ENCODE results near the gene FKBP11.

FKBP11 gene

DNA sequence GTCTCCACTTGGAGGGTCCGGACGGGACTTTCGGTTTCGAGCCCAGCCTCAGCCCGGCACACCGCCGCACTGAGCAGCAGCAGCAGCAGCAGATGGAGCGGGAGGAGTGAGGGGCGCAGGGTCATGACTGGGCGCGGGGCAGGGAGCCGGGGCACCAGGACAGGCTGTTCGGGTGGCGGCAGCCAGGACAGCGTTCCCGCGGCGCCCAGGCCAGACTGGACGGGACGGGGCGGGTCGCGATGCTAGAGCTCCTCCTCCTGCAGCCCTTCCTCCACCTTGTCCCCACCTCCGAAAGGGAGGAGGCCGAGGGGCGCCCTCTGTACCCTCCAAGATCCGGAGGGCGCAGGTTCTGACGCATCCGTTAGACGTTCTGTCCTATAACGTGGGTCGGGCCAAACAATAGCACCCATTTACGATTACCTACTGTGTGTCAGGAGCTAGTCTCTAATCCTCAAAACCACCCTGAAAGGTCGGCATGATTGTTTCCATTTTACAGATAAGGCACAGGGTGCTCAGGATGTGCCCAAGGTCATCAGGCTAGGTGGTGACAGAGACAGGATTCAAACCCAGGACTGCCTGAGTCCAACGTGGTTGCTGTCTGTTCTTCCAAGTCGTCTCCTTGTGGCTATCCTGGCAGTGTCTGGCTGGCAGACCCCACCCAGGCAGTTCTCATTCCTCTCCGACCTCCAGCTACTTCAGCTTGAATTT lies at the start of gene FKBP11:
Gene FKBP11 (minus strand): TSS at position 189 of the 708 bp plus-strand sequence. CDS start 64 bp downstream, at position 125.
- Histone ChIP-seq H3K27ac (ENCODE audit: low read length) (no peak within 1 kb of the TSS), H3K9ac (ENCODE audit: low read length in 2 of 2) (peak within 1 kb of the TSS; percentile 66 to 76), H3K36me3 (ENCODE audit: control insufficient read depth in 2 of 2, insufficient read depth in 2 of 2, low read length in 2 of 2) (peaks cover 0 to 5% of the 10 kb centered on the region in 2 donors), H3K4me3 (ENCODE audit: low read length in 2 of 2) (peak within 1 kb of the TSS; percentile 91 to 94), H3K9me3 (ENCODE audit: control insufficient read depth in 2 of 2, low read length in 2 of 2) (no peaks in the 10 kb centered on the region), H3K4me1 (ENCODE audit: control insufficient read depth, insufficient read depth, low read length) (peaks cover 11% of the 10 kb centered on the region), H3K27me3 (ENCODE audit: control insufficient read depth in 1 of 2, insufficient read depth in 2 of 2, low read length in 2 of 2) (no peaks in the 10 kb centered on the region)

DNA sequence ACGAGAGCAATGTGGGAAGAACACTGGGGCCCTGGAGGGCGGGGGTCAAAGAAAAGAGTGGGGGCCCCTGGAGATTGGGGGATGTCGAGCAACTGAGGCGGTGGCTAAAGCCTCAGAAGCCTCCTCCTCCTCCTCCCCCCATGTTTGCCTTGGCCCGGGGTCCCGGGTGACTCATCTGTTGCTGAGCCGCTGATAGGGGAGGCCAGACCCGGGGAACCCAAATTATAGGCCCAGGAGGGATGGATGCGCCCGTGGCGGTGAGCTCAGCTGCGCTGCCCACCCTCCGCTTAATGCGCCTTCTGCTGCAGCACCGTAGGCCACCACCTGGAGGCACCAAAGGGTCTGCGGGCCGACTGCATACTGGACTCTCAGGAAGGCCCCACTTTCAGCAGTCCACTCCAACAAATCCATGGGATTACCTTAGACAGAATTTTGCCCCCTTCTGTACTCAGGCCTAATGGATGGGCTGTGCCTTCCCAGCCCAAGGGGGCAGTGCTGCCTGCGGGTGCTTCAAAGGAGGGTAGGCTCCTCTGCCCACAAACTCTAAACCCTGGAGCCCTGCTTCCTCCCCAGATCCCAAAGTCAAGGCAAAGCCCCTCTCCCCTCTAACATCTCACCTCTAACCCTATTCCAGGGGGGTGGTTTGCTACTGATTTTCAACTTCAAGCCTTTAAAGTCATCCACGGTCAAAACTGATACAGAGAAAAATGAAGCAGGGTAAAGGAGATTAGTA lies 48.8 kb upstream of the FKBP11 start:
- H3K4me1 ChIP-seq (ENCODE audit: control insufficient read depth, insufficient read depth, low read length), result peaks cover 34% of the 10 kb centered on the region
- no peak overlapping the region for H3K9ac ChIP-seq (ENCODE audit: low read length in 2 of 2)
- H3K9me3 ChIP-seq (ENCODE audit: control insufficient read depth in 2 of 2, low read length in 2 of 2), result no peaks in the 10 kb centered on the region
- no peaks in the 10 kb centered on the region for H3K36me3 ChIP-seq (ENCODE audit: control insufficient read depth in 2 of 2, insufficient read depth in 2 of 2, low read length in 2 of 2)
- H3K4me3 ChIP-seq (ENCODE audit: low read length in 2 of 2), result no peak overlapping the region
- peaks cover 66 to 85% of the 10 kb centered on the region in 2 donors for H3K27me3 ChIP-seq (ENCODE audit: control insufficient read depth in 1 of 2, insufficient read depth in 2 of 2, low read length in 2 of 2)
- no peak overlapping the region for H3K27ac ChIP-seq (ENCODE audit: low read length)

DNA sequence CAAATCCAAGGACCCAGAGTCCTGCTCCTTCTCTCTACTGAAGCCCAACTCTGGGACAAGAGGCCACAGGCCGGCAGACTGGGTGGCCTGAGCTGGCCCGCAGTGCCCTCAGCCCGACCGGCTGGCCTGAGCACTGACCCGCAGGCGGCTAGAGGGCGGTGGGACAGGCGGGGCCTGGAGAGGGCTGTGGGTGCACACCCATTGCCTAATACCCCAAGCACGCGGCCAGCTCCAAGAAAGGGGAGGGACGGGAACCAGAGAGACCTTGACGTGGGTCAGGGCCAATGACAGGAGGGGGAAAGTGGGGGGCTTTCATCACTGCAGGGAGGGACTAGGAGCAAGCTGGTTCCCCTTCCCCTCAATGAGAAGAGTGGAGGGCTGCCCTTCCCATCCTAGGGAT lies 48.2 kb upstream of the FKBP11 start:
- H3K9ac ChIP-seq (ENCODE audit: low read length in 2 of 2), result no peak overlapping the region
- H3K27me3 ChIP-seq (ENCODE audit: control insufficient read depth in 1 of 2, insufficient read depth in 2 of 2, low read length in 2 of 2), result peaks cover 61 to 81% of the 10 kb centered on the region in 2 donors
- H3K27ac ChIP-seq (ENCODE audit: low read length), result no peak overlapping the region
- peaks cover 29% of the 10 kb centered on the region for H3K4me1 ChIP-seq (ENCODE audit: control insufficient read depth, insufficient read depth, low read length)
- no peak overlapping the region for H3K4me3 ChIP-seq (ENCODE audit: low read length in 2 of 2)
- no peaks in the 10 kb centered on the region for H3K36me3 ChIP-seq (ENCODE audit: control insufficient read depth in 2 of 2, insufficient read depth in 2 of 2, low read length in 2 of 2)
- H3K9me3 ChIP-seq (ENCODE audit: control insufficient read depth in 2 of 2, low read length in 2 of 2), result no peaks in the 10 kb centered on the region

DNA sequence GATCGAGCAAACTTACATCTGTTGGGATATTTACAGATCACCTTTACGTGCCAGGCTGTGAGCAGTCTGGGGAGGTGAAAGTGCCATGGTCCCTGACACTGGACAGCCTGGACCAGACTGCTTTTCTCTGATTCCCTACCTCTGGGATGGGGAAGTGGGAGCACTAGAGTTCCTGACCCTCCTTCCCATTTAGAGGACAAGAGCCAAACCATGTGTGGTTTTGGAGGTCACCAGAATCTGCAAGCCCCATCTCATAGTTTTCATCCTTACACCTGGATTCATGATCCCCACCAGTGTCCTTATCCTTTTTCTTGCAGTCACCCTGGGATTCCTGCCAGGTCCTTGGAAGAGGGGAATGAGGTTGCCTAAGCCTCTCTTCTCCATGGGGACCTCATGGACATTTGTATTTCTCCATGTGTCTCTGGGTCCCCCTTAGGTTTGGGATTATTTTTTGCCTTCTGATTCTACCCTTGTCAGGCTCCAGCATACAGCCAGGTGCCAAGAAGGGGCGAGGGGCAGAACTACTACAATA lies 47.7 kb upstream of the FKBP11 start:
- Histone ChIP-seq H3K27ac (ENCODE audit: low read length) (no peak overlapping the region), H3K9ac (ENCODE audit: low read length in 2 of 2) (no peak overlapping the region), H3K4me1 (ENCODE audit: control insufficient read depth, insufficient read depth, low read length) (peaks cover 23% of the 10 kb centered on the region), H3K36me3 (ENCODE audit: control insufficient read depth in 2 of 2, insufficient read depth in 2 of 2, low read length in 2 of 2) (no peaks in the 10 kb centered on the region), H3K27me3 (ENCODE audit: control insufficient read depth in 1 of 2, insufficient read depth in 2 of 2, low read length in 2 of 2) (peaks cover 58 to 76% of the 10 kb centered on the region in 2 donors), H3K9me3 (ENCODE audit: control insufficient read depth in 2 of 2, low read length in 2 of 2) (no peaks in the 10 kb centered on the region), H3K4me3 (ENCODE audit: low read length in 2 of 2) (no peak overlapping the region)

DNA sequence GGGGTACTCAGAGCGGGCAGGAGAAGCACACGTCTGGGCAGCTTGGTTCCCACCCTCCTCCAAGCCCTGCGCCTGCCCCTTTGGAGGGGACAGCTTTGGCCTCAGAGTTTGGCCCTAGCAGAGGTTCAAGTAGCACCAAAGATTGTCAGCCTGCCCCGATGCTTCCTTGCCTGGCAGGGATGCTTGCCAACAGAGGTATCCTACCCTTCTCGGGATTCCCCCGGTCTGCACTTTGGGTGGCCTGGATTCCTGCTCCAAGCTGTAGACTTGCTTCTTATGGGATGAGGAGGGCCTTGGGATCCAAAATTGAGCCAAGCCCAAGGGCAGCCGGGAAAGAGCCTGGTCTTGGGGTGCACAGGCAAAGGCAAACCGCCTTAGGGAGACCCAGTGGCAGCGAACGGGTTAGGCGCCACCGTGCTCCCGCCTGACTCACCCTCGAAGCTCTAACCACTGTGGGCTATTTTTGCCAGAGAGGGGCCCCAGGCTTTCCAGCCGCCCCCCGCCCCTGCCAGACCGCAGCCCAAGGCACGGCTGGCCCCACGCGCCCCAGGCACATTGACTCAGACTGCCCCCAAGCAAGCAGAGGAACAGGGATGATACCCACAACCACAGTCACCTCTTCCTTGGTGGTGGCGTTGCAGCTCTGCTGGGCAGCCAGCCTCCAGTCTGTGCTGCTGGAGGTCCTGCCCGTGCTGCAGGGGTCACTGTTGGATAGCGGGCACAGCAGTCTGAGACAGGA lies 47.1 kb upstream of the FKBP11 start:
- H3K9ac ChIP-seq (ENCODE audit: low read length in 2 of 2), result no peak overlapping the region
- H3K27me3 ChIP-seq (ENCODE audit: control insufficient read depth in 1 of 2, insufficient read depth in 2 of 2, low read length in 2 of 2), result peaks cover 53 to 69% of the 10 kb centered on the region in 2 donors
- H3K27ac ChIP-seq (ENCODE audit: low read length), result no peak overlapping the region
- no peaks in the 10 kb centered on the region for H3K9me3 ChIP-seq (ENCODE audit: control insufficient read depth in 2 of 2, low read length in 2 of 2)
- H3K4me3 ChIP-seq (ENCODE audit: low read length in 2 of 2), result no peak overlapping the region
- no peaks in the 10 kb centered on the region for H3K36me3 ChIP-seq (ENCODE audit: control insufficient read depth in 2 of 2, insufficient read depth in 2 of 2, low read length in 2 of 2)
- peaks cover 21% of the 10 kb centered on the region for H3K4me1 ChIP-seq (ENCODE audit: control insufficient read depth, insufficient read depth, low read length)

DNA sequence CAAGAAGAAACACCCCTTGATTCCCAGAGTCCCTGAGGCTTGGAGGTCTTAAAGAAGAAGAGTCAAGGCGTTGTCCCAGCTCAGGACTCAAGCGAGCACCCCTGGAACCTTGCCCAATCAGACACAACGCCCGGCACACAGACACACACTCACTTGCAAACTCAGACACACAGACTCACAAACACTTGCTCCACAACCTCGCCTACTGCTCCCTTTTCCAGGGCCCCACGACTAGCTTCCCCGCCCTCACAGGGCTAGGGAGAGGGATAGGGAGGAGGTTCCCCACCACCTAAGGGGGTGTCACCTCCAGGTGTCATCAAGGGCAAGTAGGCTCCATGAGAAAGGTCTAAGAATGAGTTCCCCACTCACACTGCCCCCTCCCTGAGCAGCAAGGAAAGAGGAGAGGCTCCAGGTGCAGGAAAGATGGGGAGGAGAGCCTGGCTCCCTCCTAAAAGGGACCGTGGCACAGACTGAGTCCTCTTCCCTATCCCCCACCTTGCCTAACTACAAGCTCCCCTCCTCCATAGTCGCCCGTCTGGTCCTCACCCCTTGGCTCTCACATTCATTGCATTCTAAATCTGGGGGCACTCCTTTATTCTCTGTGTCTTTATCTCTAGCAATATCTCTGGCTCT lies 45.5 kb upstream of the FKBP11 start:
- H3K9me3 ChIP-seq (ENCODE audit: control insufficient read depth in 2 of 2, low read length in 2 of 2), result no peaks in the 10 kb centered on the region
- H3K27me3 ChIP-seq (ENCODE audit: control insufficient read depth in 1 of 2, insufficient read depth in 2 of 2, low read length in 2 of 2), result peaks cover 49 to 64% of the 10 kb centered on the region in 2 donors
- no peaks in the 10 kb centered on the region for H3K36me3 ChIP-seq (ENCODE audit: control insufficient read depth in 2 of 2, insufficient read depth in 2 of 2, low read length in 2 of 2)
- H3K4me3 ChIP-seq (ENCODE audit: low read length in 2 of 2), result peak overlapping the region; percentile 41 to 55
- H3K4me1 ChIP-seq (ENCODE audit: control insufficient read depth, insufficient read depth, low read length), result peaks cover 21% of the 10 kb centered on the region
- H3K27ac ChIP-seq (ENCODE audit: low read length), result no peak overlapping the region
- H3K9ac ChIP-seq (ENCODE audit: low read length in 2 of 2), result no peak overlapping the region

DNA sequence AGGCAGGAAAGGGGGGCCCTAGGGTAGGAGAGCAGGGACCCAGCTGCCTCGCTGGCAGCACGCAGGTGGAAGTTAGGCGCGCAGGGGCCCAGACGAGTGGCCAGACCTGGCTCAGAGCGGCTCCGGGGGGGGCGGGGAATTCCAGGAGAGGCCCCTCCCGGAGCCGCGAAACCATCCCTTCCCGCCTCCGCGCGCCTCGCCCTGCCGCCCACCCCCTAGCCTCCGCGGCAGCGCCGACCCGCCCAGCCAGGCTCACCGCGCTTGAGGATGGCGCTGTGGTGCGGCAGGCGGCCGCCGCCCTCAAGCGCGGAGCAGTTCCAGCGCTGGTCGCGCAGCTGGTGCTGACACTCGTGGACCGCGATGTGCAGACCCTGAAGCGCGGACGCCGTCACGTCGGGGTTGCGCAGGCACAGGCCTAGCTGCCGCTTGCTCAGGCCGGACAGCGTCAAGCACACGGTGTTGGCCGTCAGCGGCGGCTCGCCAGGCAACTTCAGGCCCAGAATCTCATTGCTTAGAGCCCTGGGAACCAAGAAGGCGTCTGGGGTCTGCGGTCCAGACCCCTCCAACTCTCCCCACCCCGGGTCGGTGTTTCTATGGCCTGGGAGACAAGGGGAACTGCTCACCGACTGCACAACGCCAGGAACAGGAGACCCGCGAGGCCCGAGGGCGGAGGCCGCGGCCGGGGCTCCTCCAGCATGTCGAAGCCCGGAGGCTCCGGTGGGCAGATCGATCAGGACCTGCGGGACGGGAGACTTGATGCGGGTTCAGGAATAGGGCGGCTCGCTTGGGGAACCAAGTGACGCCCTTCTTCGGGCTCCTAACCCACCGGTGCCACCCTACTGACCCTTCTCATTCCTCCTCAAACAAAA lies 44.8 kb upstream of the FKBP11 start:
- no peak overlapping the region for H3K9ac ChIP-seq (ENCODE audit: low read length in 2 of 2)
- no peak overlapping the region for H3K27ac ChIP-seq (ENCODE audit: low read length)
- peak overlapping the region in 1 of 2 donors; percentile 49 for H3K4me3 ChIP-seq (ENCODE audit: low read length in 2 of 2)
- H3K4me1 ChIP-seq (ENCODE audit: control insufficient read depth, insufficient read depth, low read length), result peaks cover 21% of the 10 kb centered on the region
- no peaks in the 10 kb centered on the region for H3K9me3 ChIP-seq (ENCODE audit: control insufficient read depth in 2 of 2, low read length in 2 of 2)
- H3K36me3 ChIP-seq (ENCODE audit: control insufficient read depth in 2 of 2, insufficient read depth in 2 of 2, low read length in 2 of 2), result no peaks in the 10 kb centered on the region
- peaks cover 47 to 62% of the 10 kb centered on the region in 2 donors for H3K27me3 ChIP-seq (ENCODE audit: control insufficient read depth in 1 of 2, insufficient read depth in 2 of 2, low read length in 2 of 2)

DNA sequence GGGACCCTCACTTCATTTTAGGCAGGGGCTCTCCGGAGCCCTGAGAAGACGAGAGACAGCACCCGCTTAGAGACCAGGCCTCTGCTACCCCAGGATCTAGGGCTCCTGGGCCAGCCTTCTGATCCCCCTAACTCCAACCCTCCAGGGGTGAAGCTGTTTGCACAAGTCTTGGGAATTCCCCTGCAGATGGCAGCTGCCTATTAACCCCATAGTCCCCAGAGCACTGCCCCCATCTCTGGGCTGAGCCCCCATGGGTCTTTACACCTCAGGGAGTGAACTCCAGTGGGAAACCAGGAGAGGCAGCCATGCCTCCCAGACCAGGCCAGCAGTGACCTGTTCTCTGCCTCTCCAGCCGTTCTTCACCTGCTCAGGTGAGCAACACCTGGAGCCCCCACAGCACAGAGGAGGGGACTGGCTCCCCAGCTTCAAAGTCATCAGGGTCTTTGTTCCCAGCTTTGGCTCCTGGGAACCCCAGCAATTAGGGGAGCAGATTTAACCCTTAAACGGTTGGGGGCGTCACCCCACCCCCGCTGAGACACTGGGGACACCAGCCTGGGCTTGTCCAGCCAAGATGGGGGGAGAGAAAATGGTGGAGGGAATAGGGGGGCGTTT lies 44.0 kb upstream of the FKBP11 start:
- peaks cover 21% of the 10 kb centered on the region for H3K4me1 ChIP-seq (ENCODE audit: control insufficient read depth, insufficient read depth, low read length)
- no peak overlapping the region for H3K9ac ChIP-seq (ENCODE audit: low read length in 2 of 2)

DNA sequence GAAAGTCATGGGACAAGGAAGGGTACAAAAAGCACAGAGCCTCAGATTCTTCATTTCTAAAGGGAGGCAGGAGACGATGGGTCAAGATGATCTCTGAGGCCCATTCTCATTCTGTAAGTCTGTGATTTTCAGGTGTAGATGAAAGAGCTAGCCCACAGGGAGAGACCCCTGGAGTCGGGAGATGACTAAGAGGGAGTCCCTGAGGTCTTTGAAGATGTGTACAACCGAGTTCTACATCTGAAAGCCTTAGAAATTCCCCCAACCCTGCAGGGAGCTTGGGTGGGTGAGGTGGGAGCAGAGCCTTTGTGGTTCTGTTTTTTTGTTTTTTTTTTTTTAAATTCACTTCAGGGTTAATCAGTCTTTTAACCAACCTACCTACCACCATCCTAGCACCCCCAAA lies 43.2 kb upstream of the FKBP11 start:
- Histone ChIP-seq H3K36me3 (ENCODE audit: control insufficient read depth in 2 of 2, insufficient read depth in 2 of 2, low read length in 2 of 2) (no peaks in the 10 kb centered on the region), H3K27me3 (ENCODE audit: control insufficient read depth in 1 of 2, insufficient read depth in 2 of 2, low read length in 2 of 2) (peaks cover 41 to 49% of the 10 kb centered on the region in 2 donors), H3K9me3 (ENCODE audit: control insufficient read depth in 2 of 2, low read length in 2 of 2) (no peaks in the 10 kb centered on the region), H3K9ac (ENCODE audit: low read length in 2 of 2) (no peak overlapping the region), H3K27ac (ENCODE audit: low read length) (no peak overlapping the region), H3K4me3 (ENCODE audit: low read length in 2 of 2) (no peak overlapping the region), H3K4me1 (ENCODE audit: control insufficient read depth, insufficient read depth, low read length) (peaks cover 20% of the 10 kb centered on the region)

More for the DNA sequence above, 44.0 kb upstream of the FKBP11 start:
- Histone ChIP-seq H3K27ac (ENCODE audit: low read length) (no peak overlapping the region), H3K27me3 (ENCODE audit: control insufficient read depth in 1 of 2, insufficient read depth in 2 of 2, low read length in 2 of 2) (peaks cover 48 to 55% of the 10 kb centered on the region in 2 donors), H3K4me3 (ENCODE audit: low read length in 2 of 2) (no peak overlapping the region), H3K9me3 (ENCODE audit: control insufficient read depth in 2 of 2, low read length in 2 of 2) (no peaks in the 10 kb centered on the region), H3K36me3 (ENCODE audit: control insufficient read depth in 2 of 2, insufficient read depth in 2 of 2, low read length in 2 of 2) (no peaks in the 10 kb centered on the region)

All from stomach smooth muscle (tissue), 2 donors.